ENCODE measurements around the gene COL24A1.
"Not testable (repeated sequence)": the region's sequence is repeated elsewhere in the genome, so short reads cannot be mapped to it uniquely, and the experiment has no call there.

Gene COL24A1

DNA sequence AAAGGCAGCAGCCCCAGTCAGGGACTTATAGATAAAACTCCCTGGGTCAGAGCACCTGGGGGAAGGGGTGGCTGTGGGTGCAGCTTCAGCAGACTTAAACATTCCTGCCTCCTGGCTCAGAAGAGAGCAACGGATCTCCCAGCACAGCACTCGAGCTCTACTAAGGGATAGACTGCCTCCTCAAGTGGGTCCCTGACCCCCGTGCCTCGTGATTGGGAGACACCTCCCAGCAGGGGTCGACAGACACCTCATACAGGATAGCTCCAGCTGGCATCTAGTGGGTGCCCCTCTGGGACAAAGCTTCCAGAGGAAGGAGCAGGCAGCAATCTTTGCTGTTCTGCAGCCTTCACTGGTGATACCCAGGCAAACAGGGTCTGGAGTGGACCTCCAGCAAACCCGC is 84.1 kb downstream of the COL24A1 start:
- not testable (repeated sequence) for DNase-seq (ENCODE audit: low read depth)

DNA sequence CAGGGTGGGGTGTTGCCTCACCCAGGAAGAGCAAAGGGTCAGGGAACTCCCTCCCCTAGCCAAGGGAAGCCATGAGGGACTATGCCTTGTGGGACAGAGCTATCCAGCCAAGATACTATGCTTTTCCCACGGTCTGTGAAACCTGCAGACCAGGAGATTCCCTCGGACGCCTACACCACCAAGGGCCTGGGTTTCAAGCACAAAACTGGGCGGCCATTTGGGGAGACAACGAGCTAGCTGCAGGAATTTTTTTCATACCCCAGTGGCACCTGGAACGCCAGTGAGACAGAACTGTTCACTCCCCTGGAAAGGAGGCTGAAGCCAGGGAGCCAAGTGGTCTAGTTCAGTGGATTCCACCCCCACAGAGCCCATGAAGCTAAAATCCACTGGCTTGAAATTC is 84.7 kb downstream of the COL24A1 start:
- not testable (repeated sequence) for DNase-seq (ENCODE audit: low read depth)

GRCh38 chr1:86069757-86070145 is 86.8 kb downstream of the COL24A1 start:
- no peak for DNase-seq (ENCODE audit: low read depth)

GRCh38 chr1:86068841-86069756 is 87.5 kb downstream of the COL24A1 start:
- DNase-seq (ENCODE audit: low read depth) = no peak

- no peak for DNase-seq (ENCODE audit: low read depth)
Observed at GRCh38 chr1:86068271-86068721, 88.3 kb downstream of the COL24A1 start.

DNA sequence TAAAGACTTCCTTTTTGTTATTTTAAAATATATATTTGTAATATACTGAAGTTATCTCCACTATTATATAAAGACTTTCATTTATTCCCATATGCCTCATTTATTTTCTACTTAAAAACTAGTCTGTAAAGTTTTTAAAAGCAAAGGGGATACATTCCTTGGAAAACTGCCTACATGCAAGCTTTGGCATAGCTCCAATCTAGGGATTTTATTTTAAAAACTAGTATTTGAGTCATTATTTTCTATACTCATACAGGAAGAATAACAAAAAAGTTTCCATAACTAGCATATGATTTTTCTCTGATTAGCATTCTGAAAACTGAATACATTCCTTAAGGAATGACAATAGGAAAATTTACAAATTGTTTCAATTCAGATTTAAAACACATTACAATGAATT is 88.9 kb downstream of the COL24A1 start:
- DNase-seq (ENCODE audit: low read depth) = no peak

GRCh38 chr1:86064899-86065298 is 91.7 kb downstream of the COL24A1 start:
- no peak for DNase-seq (ENCODE audit: low read depth)

DNA sequence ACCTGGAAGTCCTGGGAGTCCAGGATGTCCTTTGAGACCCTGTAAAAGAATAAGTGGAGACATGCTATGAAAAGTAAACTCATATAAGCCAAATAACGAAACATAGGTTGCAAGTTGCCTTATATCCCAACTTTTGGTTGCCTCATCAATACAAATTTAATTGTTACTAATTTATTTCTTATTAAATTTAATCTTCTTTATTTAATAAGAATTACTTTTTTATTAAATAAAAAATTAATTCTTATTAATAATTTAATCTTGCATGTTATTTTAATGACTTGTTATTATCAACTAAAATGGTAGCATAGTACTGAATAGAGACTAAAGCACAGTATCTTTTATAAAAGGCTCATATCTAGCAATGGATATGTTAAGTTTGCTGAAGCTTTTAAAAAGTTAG is 92.9 kb downstream of the COL24A1 start:
- DNase-seq (ENCODE audit: low read depth) = no peak

DNA sequence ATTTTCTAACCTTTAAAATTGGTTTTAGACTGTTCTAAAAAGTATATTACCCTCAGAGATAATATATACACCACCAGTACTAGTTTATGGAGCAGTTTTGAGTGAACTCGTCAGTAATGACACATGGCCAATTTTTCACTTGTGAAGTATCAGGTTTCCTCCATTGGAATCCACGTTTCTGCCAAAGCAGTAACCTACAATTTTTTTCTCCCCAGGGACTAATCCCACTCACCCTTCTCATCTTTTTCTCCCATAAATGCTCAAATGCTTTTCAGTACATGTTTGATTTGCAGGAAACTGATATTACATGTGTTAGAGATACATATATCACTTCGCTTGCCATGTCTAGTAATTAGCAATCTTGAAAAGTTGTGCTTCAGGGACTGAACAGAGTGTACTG is 94.1 kb downstream of the COL24A1 start:
- DNase-seq (ENCODE audit: low read depth) = no peak

GRCh38 chr1:86061551-86061990 is 95.0 kb downstream of the COL24A1 start:
- DNase-seq (ENCODE audit: low read depth) = no peak

GRCh38 chr1:86054396-86054795 is 102.2 kb downstream of the COL24A1 start:
- no peak for DNase-seq (ENCODE audit: low read depth)

DNA sequence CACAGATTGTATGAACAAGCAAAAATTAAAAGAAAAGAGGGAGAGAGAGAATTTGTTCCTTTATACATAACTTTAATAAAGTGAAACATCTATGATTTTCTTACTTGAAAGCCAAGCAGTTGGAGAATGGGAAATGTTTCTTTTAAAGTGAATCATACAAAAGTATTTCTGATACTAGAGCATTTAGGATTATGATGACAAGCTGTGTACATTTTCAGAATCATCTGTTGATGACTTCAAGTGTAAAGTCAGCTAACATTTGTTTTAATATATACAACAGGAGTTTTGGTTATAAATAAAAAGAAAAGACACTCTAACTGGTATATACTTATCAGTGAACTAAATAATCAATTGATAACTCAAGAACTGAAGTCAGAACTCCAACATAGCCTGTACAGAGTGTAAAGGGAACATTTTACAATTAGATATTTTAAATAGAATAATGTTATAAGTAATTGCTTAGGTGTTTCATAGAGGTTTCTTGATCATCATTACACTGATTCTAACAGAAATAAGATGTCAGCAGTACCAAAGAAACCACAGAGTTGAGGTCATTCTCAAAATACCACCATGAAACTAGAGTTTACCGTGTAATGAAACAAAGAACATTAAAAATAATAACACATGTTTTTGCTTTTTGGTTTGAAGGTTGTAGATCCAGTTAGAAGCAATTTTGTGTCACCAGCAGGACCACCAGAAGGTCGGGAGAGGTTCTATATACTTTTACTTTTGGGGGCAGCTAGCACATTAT is 103.4 kb downstream of the COL24A1 start:
- no peak for DNase-seq (ENCODE audit: low read depth)

GRCh38 chr1:86035101-86035500 is 121.5 kb downstream of the COL24A1 start:
- no peak for DNase-seq (ENCODE audit: low read depth)

DNA sequence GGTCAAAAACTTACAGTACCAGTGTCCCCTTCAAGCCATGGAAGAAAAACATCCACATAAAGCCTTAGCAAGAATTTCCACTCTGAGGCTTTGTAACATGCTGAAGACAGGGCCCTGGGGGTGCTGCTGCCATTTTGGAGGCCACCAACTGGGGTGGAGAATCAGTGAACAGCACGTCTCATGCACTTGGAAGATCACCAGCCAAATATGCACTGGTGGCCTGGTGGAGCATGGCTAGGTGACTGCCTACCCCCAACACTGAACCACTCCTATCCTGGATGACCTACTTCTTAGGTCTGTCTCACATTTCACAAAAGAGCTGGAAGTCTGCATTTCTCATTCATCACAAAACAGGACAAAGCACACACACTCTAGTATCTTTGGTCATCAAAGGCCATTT is 126.4 kb downstream of the COL24A1 start:
- DNase-seq (ENCODE audit: low read depth) = no peak

GRCh38 chr1:86018283-86018923 is 138.2 kb downstream of the COL24A1 start:
- peak; percentile 22 for DNase-seq (ENCODE audit: low read depth)

GRCh38 chr1:86016076-86016759 is 140.4 kb downstream of the COL24A1 start:
- DNase-seq (ENCODE audit: low read depth) = no peak

DNA sequence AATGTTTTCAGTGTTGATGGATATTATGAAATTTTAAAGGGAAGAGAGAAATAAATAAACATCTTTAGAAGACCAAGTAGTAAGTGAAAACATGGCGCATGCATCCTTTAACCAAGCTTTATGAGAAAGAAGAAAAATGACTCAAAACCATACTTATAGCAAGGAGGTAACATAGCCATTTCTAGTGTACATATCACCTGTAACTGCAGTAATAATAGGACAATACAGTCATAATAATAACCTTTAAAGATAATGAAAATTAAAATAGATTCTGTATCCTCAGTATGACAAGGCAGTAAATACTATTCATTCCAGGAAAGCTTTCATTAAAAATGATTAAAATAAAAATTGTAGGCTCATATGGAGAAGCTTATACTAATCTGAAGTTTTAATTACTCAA is 141.2 kb downstream of the COL24A1 start:
- DNase-seq (ENCODE audit: low read depth) = no peak

GRCh38 chr1:86000601-86001000 is 156.0 kb downstream of the COL24A1 start:
- no peak for DNase-seq (ENCODE audit: low read depth)

DNA sequence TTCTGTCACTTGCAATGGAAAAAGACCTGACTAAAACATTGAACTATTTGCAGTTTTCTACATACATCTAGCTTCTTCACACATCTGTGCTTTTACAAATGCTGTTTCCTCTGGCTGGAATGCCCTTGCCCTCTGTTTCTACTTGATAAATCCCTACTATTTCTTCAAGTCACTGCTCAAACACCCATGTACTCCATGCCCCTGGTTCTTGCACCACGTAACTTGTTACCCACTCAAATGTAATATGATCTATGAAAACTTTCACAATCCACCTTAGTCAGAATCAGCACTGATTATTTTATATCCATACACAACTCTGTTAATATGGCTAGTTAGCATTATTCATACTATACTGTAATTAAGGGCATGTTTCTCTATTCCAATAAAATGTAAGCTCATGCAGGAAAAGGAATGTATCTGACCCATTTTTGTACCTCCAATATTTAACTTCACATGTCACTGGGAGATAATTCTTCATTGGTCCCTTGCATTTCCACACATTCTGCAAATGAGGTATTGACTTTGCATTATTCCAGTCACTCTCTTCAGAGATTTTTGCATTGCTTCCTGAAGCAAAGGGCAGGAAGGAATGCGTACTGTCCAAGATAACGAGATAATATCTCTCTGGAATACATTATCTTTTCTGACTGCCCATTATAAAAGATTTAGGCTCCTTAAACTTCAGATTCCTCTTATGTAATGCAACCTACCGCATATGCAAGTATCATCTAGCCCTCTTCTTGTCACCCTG is 158.3 kb downstream of the COL24A1 start:
- no peak for DNase-seq (ENCODE audit: low read depth)

GRCh38 chr1:85992791-85993190 is 163.8 kb downstream of the COL24A1 start:
- DNase-seq (ENCODE audit: low read depth) = peak; percentile 6

DNA sequence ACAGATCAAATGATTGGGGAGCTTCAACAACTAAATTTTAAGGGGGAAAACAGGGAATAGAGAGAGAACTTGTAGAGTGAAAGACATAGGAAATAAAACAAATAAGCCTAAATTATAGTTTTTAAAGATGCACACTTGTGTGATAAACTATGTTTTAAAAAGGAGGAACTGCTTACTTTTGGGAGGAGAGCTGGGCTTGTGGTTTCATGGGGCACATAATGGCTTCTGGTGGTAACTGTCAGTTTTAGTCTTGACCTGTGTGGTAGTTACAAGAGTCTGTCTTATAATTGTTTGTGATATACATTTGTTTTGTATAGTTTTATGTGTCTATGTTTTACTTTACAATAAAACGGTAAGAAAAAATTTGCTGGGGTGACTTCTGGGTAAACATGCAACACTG is 165.3 kb downstream of the COL24A1 start:
- no peak for DNase-seq (ENCODE audit: low read depth)

Measured in HS-5 (cell line).